T-helper 22 cell (primary cell): ENCODE data around the gene ANP32A.

Experiments used
- DNase-seq: peaks from one replicate; pipeline ENCODE4 v3.0.0-alpha.2; 2020; ENCODE audit warnings: low read depth

The ANP32A gene

GRCh38 chr15:68797599-68798345 lies 22.9 kb downstream of the ANP32A start:
- DNase-seq, result no peak

DNA sequence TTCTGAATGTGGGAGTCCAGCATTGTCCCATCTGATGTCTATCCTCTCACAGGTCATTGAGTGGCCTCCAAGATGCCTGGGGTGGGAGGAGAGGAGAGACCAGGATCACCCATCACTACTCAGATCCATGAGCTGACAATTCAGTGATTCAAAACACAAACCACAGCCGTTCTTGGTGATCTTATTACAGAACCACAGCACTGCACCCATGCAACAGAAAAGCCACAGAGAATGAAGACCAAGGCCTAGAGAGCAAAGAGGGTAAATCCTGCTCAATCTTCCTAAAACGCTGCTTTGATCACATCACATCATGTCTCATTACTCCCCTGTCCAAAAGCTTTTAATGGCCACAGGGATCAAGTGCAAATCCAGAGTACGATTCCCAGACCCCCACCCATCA lies 23.5 kb downstream of the ANP32A start:
- DNase-seq, result no peak

- no peak for DNase-seq
Measured at GRCh38 chr15:68796576-68796975, 24.1 kb downstream of the ANP32A start.

- DNase-seq, result peak; percentile 28
Measured at GRCh38 chr15:68795298-68795848, 25.3 kb downstream of the ANP32A start.

- DNase-seq, result no peak
Measured at GRCh38 chr15:68794863-68795262, 25.8 kb downstream of the ANP32A start.

GRCh38 chr15:68794307-68794706 lies 26.4 kb downstream of the ANP32A start:
- no peak for DNase-seq

GRCh38 chr15:68793776-68794175 lies 26.9 kb downstream of the ANP32A start:
- no peak for DNase-seq

- DNase-seq, result no peak
Measured at GRCh38 chr15:68792901-68793766, 27.6 kb downstream of the ANP32A start.

DNA sequence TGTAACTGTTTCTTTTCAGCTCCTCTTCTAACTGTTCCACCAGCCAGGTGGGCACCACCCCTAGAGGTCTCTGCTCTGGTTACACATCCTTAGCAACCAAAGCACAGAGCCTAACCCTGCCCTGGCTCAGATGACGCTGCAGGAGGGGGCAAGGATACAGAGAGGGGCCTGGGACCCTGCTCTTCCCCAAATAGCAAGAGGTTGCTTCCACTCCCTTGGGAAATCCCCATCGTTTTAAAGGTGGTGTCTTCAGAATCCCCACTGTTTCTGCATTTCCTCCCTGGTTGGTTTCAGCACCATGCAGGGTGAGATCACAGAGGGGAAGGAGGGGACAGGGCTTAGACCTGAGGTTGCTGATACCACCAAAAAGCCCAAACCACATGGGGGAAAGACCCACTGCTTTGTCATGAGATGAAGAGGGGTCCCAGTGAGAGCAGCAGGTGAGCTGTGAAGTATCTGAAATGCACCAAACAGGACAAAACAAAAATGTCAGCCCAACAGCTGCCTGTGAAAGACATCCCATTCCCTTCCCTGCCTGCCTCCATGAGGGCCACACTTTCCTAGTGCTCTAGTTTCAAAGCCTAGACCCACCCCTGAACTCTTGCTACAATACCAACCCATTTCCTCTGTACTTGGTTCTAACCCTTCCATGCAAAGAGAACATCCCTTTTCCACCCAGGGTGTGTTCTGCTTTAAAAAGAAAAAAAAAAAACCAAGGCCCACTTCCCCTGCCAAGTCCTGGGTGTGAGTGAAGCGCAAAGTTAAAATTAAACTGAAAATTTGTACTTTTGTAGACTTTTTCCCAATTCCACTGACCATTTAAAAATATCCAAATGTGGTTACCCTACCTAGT lies 29.0 kb downstream of the ANP32A start:
- peak; percentile 24 for DNase-seq

GRCh38 chr15:68790910-68791309 lies 29.8 kb downstream of the ANP32A start:
- DNase-seq, result no peak

GRCh38 chr15:68790242-68790575 lies 30.5 kb downstream of the ANP32A start:
- DNase-seq, result no peak

DNA sequence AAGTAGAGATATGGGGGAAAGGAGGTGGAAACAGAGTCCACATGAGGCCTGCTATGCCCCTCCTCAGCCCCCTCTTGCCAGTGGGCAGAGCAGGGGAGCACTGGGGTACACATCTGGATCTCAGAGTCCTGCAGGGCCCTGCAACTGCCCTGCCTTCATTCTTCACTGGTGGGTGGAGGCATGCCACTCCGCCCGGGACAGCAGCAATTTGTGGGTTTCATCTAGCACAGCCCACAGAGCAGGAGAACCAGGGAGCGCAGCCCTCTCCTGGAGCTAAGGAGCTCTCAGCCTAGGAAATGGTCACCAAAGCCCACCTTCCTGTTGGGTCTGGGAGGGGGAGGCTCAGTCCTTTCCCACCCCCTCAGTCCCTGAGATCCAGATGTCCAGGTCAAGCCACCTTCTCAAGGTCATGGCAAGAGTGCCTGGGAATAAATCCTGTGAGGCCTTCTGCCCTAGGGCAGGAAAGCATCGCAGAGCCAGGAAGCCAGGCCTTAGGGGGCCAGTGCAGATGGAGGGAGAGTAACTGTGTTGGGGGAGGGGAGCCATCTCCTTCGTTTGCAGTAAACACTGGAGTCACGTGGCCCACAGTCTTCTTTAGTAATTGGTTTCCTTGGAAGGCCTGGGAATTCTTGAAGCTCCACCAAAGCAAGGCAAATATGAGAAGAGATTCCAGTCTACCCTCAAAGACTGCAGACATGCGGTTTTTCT lies 31.0 kb downstream of the ANP32A start:
- no peak for DNase-seq

- no peak for DNase-seq
Measured at GRCh38 chr15:68789091-68789490, 31.6 kb downstream of the ANP32A start.

- no peak for DNase-seq
Measured at GRCh38 chr15:68788264-68788624, 32.5 kb downstream of the ANP32A start.

- DNase-seq, result no peak
Measured at GRCh38 chr15:68787609-68788263, 33.0 kb downstream of the ANP32A start.

DNA sequence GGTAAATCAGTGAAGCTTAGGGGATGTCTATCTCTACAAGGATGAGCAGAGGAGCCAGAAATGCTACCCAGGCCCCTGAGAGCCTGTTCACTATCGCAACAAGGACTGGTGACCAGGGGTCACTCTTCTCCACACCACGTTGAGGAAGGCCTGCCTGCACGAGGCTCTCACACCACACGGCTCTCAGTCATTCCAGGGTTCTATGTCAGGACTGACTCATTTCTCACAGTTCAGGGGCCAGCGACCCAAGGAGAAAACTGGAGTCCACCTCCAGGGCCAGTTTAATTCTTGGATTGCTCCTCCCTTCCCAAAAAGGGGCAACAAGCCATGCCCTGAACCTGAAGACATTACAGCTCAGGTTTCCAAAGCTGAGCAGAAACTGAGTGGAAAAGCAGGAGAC lies 33.9 kb downstream of the ANP32A start:
- no peak for DNase-seq

- no peak for DNase-seq
Measured at GRCh38 chr15:68785541-68785940, 35.2 kb downstream of the ANP32A start.

GRCh38 chr15:68784206-68784605 lies 36.5 kb downstream of the ANP32A start:
- DNase-seq, result no peak

- peak; percentile 25 for DNase-seq
Measured at GRCh38 chr15:68783226-68784058, 37.3 kb downstream of the ANP32A start.

DNA sequence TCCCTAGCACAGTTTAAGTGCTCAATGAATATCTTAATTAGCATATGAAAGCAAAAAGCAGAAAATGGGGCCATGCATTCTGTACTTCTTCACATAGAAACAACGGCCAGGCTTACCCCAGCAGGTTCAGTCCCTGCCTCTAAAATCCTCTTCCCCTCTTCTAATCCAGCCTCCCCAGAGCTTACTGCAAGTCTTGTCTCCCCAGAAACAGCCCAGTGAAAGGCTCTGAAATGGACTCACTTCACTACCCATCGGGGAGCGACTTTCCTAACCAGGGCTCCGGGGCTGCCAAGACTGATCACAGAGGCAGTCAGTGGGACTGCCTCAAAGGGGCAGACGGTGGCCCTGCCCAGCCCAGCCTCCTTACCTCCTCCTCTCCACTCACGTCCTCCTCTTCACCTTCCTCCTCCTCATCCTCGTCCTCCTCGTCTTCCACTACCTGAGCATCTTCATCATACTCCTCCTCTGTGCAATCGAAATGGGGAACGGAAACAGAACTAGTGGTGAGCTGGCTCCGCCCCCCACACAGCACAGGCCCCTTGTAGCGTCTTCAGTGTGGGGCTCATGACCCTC lies 38.0 kb downstream of the ANP32A start:
- no peak for DNase-seq
